Epithelial cell of proximal tubule (primary cell): ENCODE data around the gene SELENOF. TPM values are rescaled to one million over a fixed set of nuclear protein-coding genes. Genes with fewer than 3 reads are reported as not detected.

Experiments used
- DNase-seq: peaks from one replicate; pipeline ENCODE4 v3.0.0-alpha.2; 2011; ENCODE audit warnings: low read depth
- H3K4me3 ChIP-seq: 2 replicates; pipeline ENCODE4 v1.5.1; 2011; ENCODE audit warnings: low read depth, mild to moderate bottlenecking, low read length
- CTCF ChIP-seq: conservative IDR thresholded peaks from 2 replicates; pipeline ENCODE4 v1.5.1; 2012; ENCODE audit warnings: low read depth, mild to moderate bottlenecking, low read length
- total RNA-seq: library from RNA; depleted of rRNA; stranded (reverse); fragments of >200 nt; gene quantifications from 2 replicates; pipeline ENCODE4 v1.2.3, GENCODE V29; 2015

Gene SELENOF
- total RNA-seq, 1 donor from 2014 or later: 169 TPM

- H3K4me3 ChIP-seq: no peak overlapping the region
- DNase-seq: no peak
- TF ChIP-seq CTCF: no peak
Measured at GRCh38 chr1:86832433-86832832, 81.5 kb downstream of the SELENOF start.

DNA sequence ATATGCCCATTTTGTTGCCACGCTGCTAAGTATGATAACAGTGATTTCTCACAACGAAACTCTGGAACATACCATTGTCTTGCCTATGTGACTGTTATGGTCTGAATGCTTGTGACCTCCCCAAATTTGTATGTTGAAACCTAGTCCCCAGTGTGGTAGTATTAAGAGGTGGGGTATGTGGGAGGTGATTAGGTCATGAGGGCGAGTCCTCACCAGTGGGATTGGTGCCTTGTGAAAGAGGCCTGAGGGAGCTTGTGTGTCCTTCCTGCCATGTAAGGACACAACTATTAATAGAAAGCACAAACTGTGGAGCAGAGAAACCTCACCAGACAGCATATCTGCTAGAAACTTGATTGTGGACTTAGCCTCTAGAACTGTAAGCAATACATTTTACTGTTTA lies 84.6 kb downstream of the SELENOF start:
- no peak for TF ChIP-seq CTCF
- no peak overlapping the region for H3K4me3 ChIP-seq
- no peak for DNase-seq

DNA sequence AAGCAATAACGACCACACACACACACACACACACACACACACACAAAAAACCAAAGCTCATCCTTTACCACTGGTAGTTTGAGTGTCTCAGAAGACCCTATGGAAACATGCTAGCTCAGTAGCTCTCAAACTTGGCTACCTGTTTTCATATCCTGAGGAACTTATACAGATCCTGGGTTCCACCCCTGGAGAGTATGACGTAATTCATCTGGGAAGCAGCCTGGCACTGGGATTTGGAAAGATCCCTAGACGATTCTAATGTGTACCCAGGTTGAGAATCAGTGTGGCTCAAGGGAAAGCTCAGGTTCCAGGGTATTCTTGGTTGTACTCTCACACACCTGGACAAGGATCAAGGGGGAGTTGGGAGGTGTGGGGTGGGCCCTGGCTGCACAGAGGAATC lies 85.9 kb downstream of the SELENOF start:
- no peak overlapping the region for H3K4me3 ChIP-seq
- TF ChIP-seq CTCF: no peak
- no peak for DNase-seq

GRCh38 chr1:86826856-86827255 lies 87.1 kb downstream of the SELENOF start:
- no peak for TF ChIP-seq CTCF

GRCh38 chr1:86825319-86825718 lies 88.6 kb downstream of the SELENOF start:
- no peak for TF ChIP-seq CTCF
- DNase-seq: no peak
- H3K4me3 ChIP-seq: no peak overlapping the region

More at GRCh38 chr1:86826856-86827255, 87.1 kb downstream of the SELENOF start:
- no peak overlapping the region for H3K4me3 ChIP-seq
- no peak for DNase-seq

DNA sequence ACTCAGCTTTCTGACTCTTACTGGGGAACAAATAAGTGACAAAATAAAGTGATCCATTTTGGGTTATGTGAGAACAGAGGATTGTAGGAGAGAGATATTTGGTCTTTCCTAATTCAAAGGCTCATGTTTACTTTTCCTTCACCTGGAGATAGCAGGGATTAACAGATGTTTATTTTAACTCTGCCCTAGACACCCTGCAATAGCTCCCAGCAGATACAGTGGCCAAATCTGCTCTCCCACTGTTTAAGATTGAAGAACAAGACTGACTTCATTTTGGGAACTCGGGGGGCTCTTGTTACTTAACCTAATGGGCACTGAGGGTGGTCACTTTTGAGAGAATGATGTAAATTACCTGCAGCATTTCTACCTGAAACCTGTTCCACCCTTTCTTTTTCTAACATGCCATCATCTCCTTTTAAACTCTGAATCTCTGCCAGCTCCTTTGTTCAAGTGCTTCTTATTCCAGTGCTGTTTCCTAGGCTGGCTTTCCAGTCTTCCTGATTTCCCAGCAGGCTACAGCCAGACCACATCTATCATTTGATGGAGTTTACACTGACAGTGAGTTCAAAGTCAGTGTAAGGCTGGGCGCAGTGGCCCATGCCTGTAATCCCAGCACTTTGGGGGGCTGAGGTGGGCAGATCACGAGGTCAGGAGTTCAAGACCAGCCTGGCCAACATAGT lies 90.0 kb downstream of the SELENOF start:
- DNase-seq: no peak
- no peak for TF ChIP-seq CTCF
- H3K4me3 ChIP-seq: no peak overlapping the region

- no peak for DNase-seq
- H3K4me3 ChIP-seq: no peak overlapping the region
Measured at GRCh38 chr1:86823386-86823785, 90.5 kb downstream of the SELENOF start.

More at GRCh38 chr1:86823386-86823785, 90.5 kb downstream of the SELENOF start:
- no peak for TF ChIP-seq CTCF
